Liver (tissue), 9 donors: ENCODE results near the gene PSME3IP1. TPM values are rescaled to one million over a fixed set of nuclear protein-coding genes. Genes with fewer than 3 reads are reported as not detected.

Experiments used
- DNase-seq: peaks from one replicate; pipeline ENCODE4 v3.0.0-alpha.2; 2017; ENCODE audit warnings: low spot score
- H3K27ac ChIP-seq, 2 donors: one replicate each; pipeline ENCODE4 v1.7.0; 2013; ENCODE audit warnings: inconsistent platforms in 2 of 2, low read length in 2 of 2, control low read depth in 1 of 2, low read depth in 1 of 2, mild to moderate bottlenecking in 1 of 2
- H3K27me3 ChIP-seq, 4 donors: one replicate each; pipeline versions ENCODE4 v1.6.1 to v1.7.0; 2013; ENCODE audit warnings: low read length in 3 of 4, inconsistent platforms in 1 of 4, mild to moderate bottlenecking in 1 of 4, moderate library complexity in 1 of 4; ENCODE audit not compliant: control insufficient read depth in 4 of 4, insufficient read depth in 4 of 4
- H3K36me3 ChIP-seq, 4 donors: one replicate each; pipeline versions ENCODE4 v1.6.1 to v1.7.0; 2013; ENCODE audit warnings: low read length in 3 of 4, mild to moderate bottlenecking in 3 of 4, low read depth in 1 of 4, moderate library complexity in 1 of 4; ENCODE audit not compliant: control insufficient read depth in 4 of 4, insufficient read depth in 3 of 4
- H3K4me1 ChIP-seq, 4 donors: one replicate each; pipeline versions ENCODE4 v1.6.1 to v1.7.0; 2013; ENCODE audit warnings: low read length in 3 of 4, mild to moderate bottlenecking in 3 of 4, moderate library complexity in 1 of 4; ENCODE audit not compliant: control insufficient read depth in 4 of 4, insufficient read depth in 4 of 4
- H3K4me3 ChIP-seq, 3 donors: one replicate each; pipeline versions ENCODE4 v1.6.1 to v1.7.0; 2013; ENCODE audit warnings: low read length in 3 of 3, control low read depth in 1 of 3, low read depth in 1 of 3, mild to moderate bottlenecking in 1 of 3
- H3K9ac ChIP-seq, 2 donors: one replicate each; pipeline ENCODE4 v1.7.0; 2013; ENCODE audit warnings: low read length in 2 of 2, mild to moderate bottlenecking in 2 of 2, moderate library complexity in 2 of 2, control low read depth in 1 of 2, low read depth in 1 of 2
- H3K9me3 ChIP-seq, 4 donors: one replicate each; pipeline versions ENCODE4 v1.6.1 to v1.7.0; 2013; ENCODE audit warnings: low read length in 3 of 4; ENCODE audit not compliant: control insufficient read depth in 4 of 4
- FOXA1 ChIP-seq: IDR thresholded peaks from 2 replicates; pipeline ENCODE4 v1.6.1; 2016; ENCODE audit warnings: antibody characterized with exemption
- GABPA ChIP-seq, 2 donors: IDR thresholded peaks in 1 of 2; conservative IDR thresholded peaks in 1 of 2; 2 replicates each; pipeline ENCODE4 v1.6.1; 2016; ENCODE audit warnings: antibody characterized with exemption in 2 of 2, mild to moderate bottlenecking in 1 of 2, moderate library complexity in 1 of 2
- HNF4A ChIP-seq, 2 donors: conservative IDR thresholded peaks; 2 replicates each; pipeline ENCODE4 v1.6.1; 2016; ENCODE audit warnings: antibody characterized with exemption in 2 of 2, mild to moderate bottlenecking in 2 of 2
- HNF4G ChIP-seq: IDR thresholded peaks from 2 replicates; pipeline ENCODE4 v1.6.1; 2016; ENCODE audit warnings: antibody characterized with exemption
- JUND ChIP-seq, 2 donors: IDR thresholded peaks; 2 replicates each; pipeline ENCODE4 v1.6.1; 2016; ENCODE audit warnings: antibody characterized with exemption in 2 of 2
- NR2F2 ChIP-seq: IDR thresholded peaks from 2 replicates; pipeline ENCODE4 v1.6.1; 2016; ENCODE audit warnings: antibody characterized with exemption
- RAD21 ChIP-seq, 2 donors: IDR thresholded peaks; 2 replicates each; pipeline ENCODE4 v1.6.1; 2016; ENCODE audit warnings: antibody characterized with exemption in 2 of 2, mild to moderate bottlenecking in 2 of 2
- RXRA ChIP-seq, 2 donors: IDR thresholded peaks; 2 replicates each; pipeline ENCODE4 v1.6.1; 2017 to 2018; ENCODE audit warnings: antibody characterized with exemption in 2 of 2, mild to moderate bottlenecking in 1 of 2
- SP1 ChIP-seq: IDR thresholded peaks from 2 replicates; pipeline ENCODE4 v1.6.1; 2018; ENCODE audit warnings: antibody characterized with exemption, mild to moderate bottlenecking
- WGBS: extraction: QIAGEN DNeasy Blood & Tissue Kit; methylation state at CpG from one replicate; pipeline ENCODE4 v1.1.7; 2013; 5-methylcytosine and 5-hydroxymethylcytosine counted together
- polyA plus RNA-seq, 2 donors: library from polyadenylated mRNA; stranded (reverse) in 1 of 2; unstranded in 1 of 2; fragments of 200-250 nt in 1 of 2; fragments of >200 nt in 1 of 2; fragmentation: Nextera tagmentation in 1 of 2; extraction: Ambion mirVana in 1 of 2; gene quantifications; one replicate each; pipeline versions ENCODE4 v1.2.1 to v1.2.3, GENCODE V29; 2013 to 2015
- total RNA-seq, 2 donors: library from RNA; depleted of rRNA; stranded (reverse); fragments of >200 nt; gene quantifications; one replicate each; pipeline ENCODE4 v1.2.3, GENCODE V29; 2014
- TF ChIP-seq, protein P1 (sequence below): fragments of 150-350 bp; IDR thresholded peaks from 2 replicates; pipeline ENCODE4 v1.5.1; 2017; ENCODE audit warnings: improper control_type of control experiment, low read depth, low read length; ENCODE audit not compliant: missing input control
- TF ChIP-seq, protein P2 (sequence below): IDR thresholded peaks from 2 replicates; pipeline ENCODE4 v1.6.1; 2016; ENCODE audit warnings: antibody characterized with exemption
- TF ChIP-seq, protein P3 (sequence below): IDR thresholded peaks from 2 replicates; pipeline ENCODE4 v1.6.1; 2016; ENCODE audit warnings: antibody characterized with exemption, mild to moderate bottlenecking
- donor health status: healthy.
- donor health status: healthy.
- donor health status: healthy.
- donor health status: healthy.
- donor health status: healthy.

Gene PSME3IP1
- total and polyA plus RNA-seq, 4 donors, result 25.0 to 34.7 (median 25.8) TPM

DNA sequence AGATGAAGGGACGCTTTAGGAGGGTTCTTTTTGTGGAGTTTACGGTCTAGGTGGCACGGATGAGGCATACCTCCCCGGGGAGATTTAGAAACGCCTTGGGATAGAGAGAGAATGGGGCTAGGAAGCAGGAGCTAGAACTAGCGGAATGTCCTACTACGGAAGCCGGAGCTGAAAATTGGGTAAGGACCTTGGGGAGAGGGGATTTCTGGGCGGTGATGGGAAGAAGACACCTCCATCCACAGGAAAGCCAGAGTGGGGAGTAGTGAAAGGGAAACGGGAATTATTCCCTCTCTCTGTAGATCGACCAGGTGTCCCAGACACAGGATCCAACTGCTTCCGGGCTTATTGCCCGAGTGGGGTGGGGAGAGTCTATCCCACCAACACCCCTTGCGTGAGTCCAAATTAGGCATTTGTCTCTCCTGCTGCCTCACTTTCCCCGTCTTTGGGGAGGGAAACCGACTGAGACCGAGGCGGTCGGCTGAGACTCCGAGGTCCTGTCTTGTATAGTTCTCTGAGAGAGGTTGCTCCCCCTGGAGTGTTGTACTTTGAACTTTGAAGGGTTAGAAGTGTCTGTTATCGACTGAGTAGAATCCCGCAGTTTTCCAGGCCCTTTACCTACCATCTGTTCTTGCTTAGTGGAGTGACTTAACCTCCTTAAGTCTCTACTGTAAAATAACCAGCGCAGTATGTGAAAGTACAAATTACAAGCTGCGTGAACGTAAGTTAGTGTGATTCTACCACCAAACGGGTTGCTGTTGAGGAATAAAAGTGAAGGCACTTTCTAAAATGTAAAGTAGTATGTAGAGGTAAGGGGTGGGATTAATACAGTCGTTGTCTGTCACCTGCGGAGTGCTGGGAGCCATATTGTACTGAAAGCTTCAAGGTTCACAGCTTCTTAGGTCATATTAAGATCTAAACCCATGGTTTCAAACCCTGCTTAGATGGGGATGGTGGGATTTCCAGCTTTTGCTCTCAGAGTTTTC, 1.3 kb upstream of the PSME3IP1 start:
- DNase-seq, result peak; percentile 42
- H3K9me3 ChIP-seq, result no peaks in the 10 kb centered on the region
- peak overlapping the region; percentile 91 to 93 for H3K27ac ChIP-seq
- no peaks in the 10 kb centered on the region for H3K27me3 ChIP-seq
- no peaks in the 10 kb centered on the region for H3K36me3 ChIP-seq
- H3K4me3 ChIP-seq, result peak overlapping the region; percentile 74 to 86 (median 81)
- peaks cover 4 to 33% (median 16%) of the 10 kb centered on the region in 4 donors for H3K4me1 ChIP-seq
- H3K9ac ChIP-seq, result peak overlapping the region; percentile 29 to 83
- under 1% methylated on average over 28 of the region's 28 CpGs for WGBS
- TF ChIP-seq FOXA1, result no peak
- TF ChIP-seq SP1, result no peak
- peak; percentile 53 to 62 for TF ChIP-seq HNF4A (conservative IDR thresholded peaks at IDR 0.05)
- TF ChIP-seq, protein P1, sequence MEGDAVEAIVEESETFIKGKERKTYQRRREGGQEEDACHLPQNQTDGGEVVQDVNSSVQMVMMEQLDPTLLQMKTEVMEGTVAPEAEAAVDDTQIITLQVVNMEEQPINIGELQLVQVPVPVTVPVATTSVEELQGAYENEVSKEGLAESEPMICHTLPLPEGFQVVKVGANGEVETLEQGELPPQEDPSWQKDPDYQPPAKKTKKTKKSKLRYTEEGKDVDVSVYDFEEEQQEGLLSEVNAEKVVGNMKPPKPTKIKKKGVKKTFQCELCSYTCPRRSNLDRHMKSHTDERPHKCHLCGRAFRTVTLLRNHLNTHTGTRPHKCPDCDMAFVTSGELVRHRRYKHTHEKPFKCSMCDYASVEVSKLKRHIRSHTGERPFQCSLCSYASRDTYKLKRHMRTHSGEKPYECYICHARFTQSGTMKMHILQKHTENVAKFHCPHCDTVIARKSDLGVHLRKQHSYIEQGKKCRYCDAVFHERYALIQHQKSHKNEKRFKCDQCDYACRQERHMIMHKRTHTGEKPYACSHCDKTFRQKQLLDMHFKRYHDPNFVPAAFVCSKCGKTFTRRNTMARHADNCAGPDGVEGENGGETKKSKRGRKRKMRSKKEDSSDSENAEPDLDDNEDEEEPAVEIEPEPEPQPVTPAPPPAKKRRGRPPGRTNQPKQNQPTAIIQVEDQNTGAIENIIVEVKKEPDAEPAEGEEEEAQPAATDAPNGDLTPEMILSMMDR, result no peak
- TF ChIP-seq, protein P2, sequence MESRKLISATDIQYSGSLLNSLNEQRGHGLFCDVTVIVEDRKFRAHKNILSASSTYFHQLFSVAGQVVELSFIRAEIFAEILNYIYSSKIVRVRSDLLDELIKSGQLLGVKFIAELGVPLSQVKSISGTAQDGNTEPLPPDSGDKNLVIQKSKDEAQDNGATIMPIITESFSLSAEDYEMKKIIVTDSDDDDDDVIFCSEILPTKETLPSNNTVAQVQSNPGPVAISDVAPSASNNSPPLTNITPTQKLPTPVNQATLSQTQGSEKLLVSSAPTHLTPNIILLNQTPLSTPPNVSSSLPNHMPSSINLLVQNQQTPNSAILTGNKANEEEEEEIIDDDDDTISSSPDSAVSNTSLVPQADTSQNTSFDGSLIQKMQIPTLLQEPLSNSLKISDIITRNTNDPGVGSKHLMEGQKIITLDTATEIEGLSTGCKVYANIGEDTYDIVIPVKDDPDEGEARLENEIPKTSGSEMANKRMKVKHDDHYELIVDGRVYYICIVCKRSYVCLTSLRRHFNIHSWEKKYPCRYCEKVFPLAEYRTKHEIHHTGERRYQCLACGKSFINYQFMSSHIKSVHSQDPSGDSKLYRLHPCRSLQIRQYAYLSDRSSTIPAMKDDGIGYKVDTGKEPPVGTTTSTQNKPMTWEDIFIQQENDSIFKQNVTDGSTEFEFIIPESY, result peak; percentile 15
- peak in 1 of 2 donors; percentile 4 for TF ChIP-seq RAD21 (IDR thresholded peaks at IDR 0.05)
- no peak for TF ChIP-seq JUND (IDR thresholded peaks at IDR 0.05)
- no peak for TF ChIP-seq RXRA (IDR thresholded peaks at IDR 0.05)
- peak; percentile 40 for TF ChIP-seq HNF4G
- no peak for TF ChIP-seq NR2F2
- TF ChIP-seq GABPA (IDR thresholded peaks at IDR 0.05 in 1 of 2, conservative IDR thresholded peaks at IDR 0.05 in 1 of 2), result no peak

DNA sequence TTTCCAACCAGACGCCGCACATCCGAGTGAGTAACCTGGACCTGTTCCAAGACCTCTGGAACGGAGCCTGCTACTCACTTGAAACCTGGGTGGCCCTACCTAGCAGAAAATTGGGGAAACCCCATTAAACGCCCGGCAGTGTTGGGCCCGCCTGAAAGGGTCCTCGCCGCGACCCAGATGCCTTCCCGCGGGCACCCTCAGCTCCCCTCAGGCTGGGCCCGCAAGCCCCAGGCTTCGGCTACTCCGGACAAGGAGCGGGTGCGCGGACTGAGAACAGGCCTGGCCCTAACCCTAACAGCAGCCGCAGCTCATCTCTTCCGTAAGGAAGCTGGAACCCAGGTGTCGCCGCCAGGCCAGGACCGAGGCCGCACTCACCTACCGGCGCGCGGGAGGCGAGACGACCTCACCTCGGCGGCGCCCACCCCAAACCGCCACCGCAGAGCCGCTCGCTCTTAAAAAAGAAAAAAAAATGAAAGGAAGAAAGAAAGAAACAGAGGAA, 344 bp downstream of the PSME3IP1 start:
- DNase-seq, result no peak
- H3K4me3 ChIP-seq, result peak overlapping the region; percentile 87 to 95 (median 92)
- no peaks in the 10 kb centered on the region for H3K9me3 ChIP-seq
- H3K36me3 ChIP-seq, result no peaks in the 10 kb centered on the region
- H3K27me3 ChIP-seq, result no peaks in the 10 kb centered on the region
- TF ChIP-seq, protein P3, sequence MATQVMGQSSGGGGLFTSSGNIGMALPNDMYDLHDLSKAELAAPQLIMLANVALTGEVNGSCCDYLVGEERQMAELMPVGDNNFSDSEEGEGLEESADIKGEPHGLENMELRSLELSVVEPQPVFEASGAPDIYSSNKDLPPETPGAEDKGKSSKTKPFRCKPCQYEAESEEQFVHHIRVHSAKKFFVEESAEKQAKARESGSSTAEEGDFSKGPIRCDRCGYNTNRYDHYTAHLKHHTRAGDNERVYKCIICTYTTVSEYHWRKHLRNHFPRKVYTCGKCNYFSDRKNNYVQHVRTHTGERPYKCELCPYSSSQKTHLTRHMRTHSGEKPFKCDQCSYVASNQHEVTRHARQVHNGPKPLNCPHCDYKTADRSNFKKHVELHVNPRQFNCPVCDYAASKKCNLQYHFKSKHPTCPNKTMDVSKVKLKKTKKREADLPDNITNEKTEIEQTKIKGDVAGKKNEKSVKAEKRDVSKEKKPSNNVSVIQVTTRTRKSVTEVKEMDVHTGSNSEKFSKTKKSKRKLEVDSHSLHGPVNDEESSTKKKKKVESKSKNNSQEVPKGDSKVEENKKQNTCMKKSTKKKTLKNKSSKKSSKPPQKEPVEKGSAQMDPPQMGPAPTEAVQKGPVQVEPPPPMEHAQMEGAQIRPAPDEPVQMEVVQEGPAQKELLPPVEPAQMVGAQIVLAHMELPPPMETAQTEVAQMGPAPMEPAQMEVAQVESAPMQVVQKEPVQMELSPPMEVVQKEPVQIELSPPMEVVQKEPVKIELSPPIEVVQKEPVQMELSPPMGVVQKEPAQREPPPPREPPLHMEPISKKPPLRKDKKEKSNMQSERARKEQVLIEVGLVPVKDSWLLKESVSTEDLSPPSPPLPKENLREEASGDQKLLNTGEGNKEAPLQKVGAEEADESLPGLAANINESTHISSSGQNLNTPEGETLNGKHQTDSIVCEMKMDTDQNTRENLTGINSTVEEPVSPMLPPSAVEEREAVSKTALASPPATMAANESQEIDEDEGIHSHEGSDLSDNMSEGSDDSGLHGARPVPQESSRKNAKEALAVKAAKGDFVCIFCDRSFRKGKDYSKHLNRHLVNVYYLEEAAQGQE, result no peak
- TF ChIP-seq, protein P1, result no peak
- H3K4me1 ChIP-seq, result peaks cover 4 to 26% (median 15%) of the 10 kb centered on the region in 4 donors
- peak overlapping the region; percentile 73 to 83 for H3K9ac ChIP-seq
- WGBS, result under 1% methylated on average over 37 of the region's 37 CpGs
- H3K27ac ChIP-seq, result peak overlapping the region; percentile 90
